ENCODE data around the gene SVIL.
"Not testable (repeated sequence)": the region's sequence is repeated elsewhere in the genome, so short reads cannot be mapped to it uniquely, and the experiment has no call there.

Gene SVIL

GRCh38 chr10:29607576-29607975 lies 27.2 kb downstream of the SVIL start:
- DNase-seq (ENCODE audit: low spot score in 2 of 2) (no peak), ATAC-seq (no peak)
- peaks cover 16% of the 10 kb centered on the region for H3K4me1 Mint-ChIP-seq
- no peaks in the 10 kb centered on the region for H3K9me3 Mint-ChIP-seq
- no peak overlapping the region for H3K4me3 Mint-ChIP-seq
- H3K27ac Mint-ChIP-seq: no peak overlapping the region
- H3K36me3 Mint-ChIP-seq: peaks cover 4% of the 10 kb centered on the region

- not testable (repeated sequence) for H3K9me3 Mint-ChIP-seq; DNase-seq (ENCODE audit: low spot score in 2 of 2); H3K27ac Mint-ChIP-seq; H3K36me3 Mint-ChIP-seq; ATAC-seq; H3K4me3 Mint-ChIP-seq
- H3K4me1 Mint-ChIP-seq: peaks cover 16% of the 10 kb centered on the region
These were observed 28.1 kb downstream of the SVIL start for GRCh38 chr10:29606693-29607092.

- Mint-ChIP-seq H3K4me1 (no peaks in the 10 kb centered on the region), H3K36me3 (no peaks in the 10 kb centered on the region), H3K4me3 (no peak overlapping the region), H3K9me3 (no peaks in the 10 kb centered on the region), H3K27ac (no peak overlapping the region)
- DNase-seq (ENCODE audit: low spot score in 2 of 2) (no peak), ATAC-seq (no peak)
These were observed 30.4 kb downstream of the SVIL start for GRCh38 chr10:29604291-29604825.

- no peak for ATAC-seq
- Mint-ChIP-seq H3K36me3 (no peaks in the 10 kb centered on the region), H3K27ac (no peak overlapping the region), H3K9me3 (no peaks in the 10 kb centered on the region), H3K4me3 (no peak overlapping the region), H3K4me1 (no peaks in the 10 kb centered on the region)
- no peak for DNase-seq (ENCODE audit: low spot score in 2 of 2)
These were observed 31.4 kb downstream of the SVIL start for GRCh38 chr10:29603223-29603896.

GRCh38 chr10:29600821-29601220 lies 34.0 kb downstream of the SVIL start:
- Mint-ChIP-seq H3K4me3 (no peak overlapping the region), H3K27ac (no peak overlapping the region), H3K4me1 (peaks cover 6% of the 10 kb centered on the region), H3K36me3 (no peaks in the 10 kb centered on the region), H3K9me3 (no peaks in the 10 kb centered on the region)
- no peak for DNase-seq (ENCODE audit: low spot score in 2 of 2)
- ATAC-seq: no peak

GRCh38 chr10:29600067-29600466 lies 34.7 kb downstream of the SVIL start:
- ATAC-seq: peak; percentile 84
- Mint-ChIP-seq H3K4me3 (no peak overlapping the region), H3K27ac (no peak overlapping the region), H3K36me3 (no peaks in the 10 kb centered on the region), H3K4me1 (peaks cover 11% of the 10 kb centered on the region), H3K9me3 (no peaks in the 10 kb centered on the region)
- DNase-seq (ENCODE audit: low spot score in 2 of 2): no peak

GRCh38 chr10:29598851-29599311 lies 35.9 kb downstream of the SVIL start:
- peaks cover 11% of the 10 kb centered on the region for H3K4me1 Mint-ChIP-seq
- no peak for ATAC-seq
- no peak for DNase-seq (ENCODE audit: low spot score in 2 of 2)
- H3K4me3 Mint-ChIP-seq: no peak overlapping the region
- no peaks in the 10 kb centered on the region for H3K36me3 Mint-ChIP-seq
- no peaks in the 10 kb centered on the region for H3K9me3 Mint-ChIP-seq
- H3K27ac Mint-ChIP-seq: no peak overlapping the region

- Mint-ChIP-seq H3K27ac (no peak overlapping the region), H3K9me3 (no peaks in the 10 kb centered on the region), H3K4me1 (peaks cover 11% of the 10 kb centered on the region), H3K4me3 (no peak overlapping the region), H3K36me3 (no peaks in the 10 kb centered on the region)
- DNase-seq (ENCODE audit: low spot score in 2 of 2) (no peak), ATAC-seq (no peak)
These were observed 37.9 kb downstream of the SVIL start for GRCh38 chr10:29596826-29597225.

GRCh38 chr10:29596356-29596755 lies 38.4 kb downstream of the SVIL start:
- no peak overlapping the region for H3K27ac Mint-ChIP-seq

GRCh38 chr10:29595636-29596225 lies 39.0 kb downstream of the SVIL start:
- Mint-ChIP-seq H3K27ac (no peak overlapping the region), H3K36me3 (no peaks in the 10 kb centered on the region), H3K4me3 (no peak overlapping the region), H3K4me1 (peaks cover 17% of the 10 kb centered on the region), H3K9me3 (no peaks in the 10 kb centered on the region)
- ATAC-seq (no peak), DNase-seq (ENCODE audit: low spot score in 2 of 2) (no peak)

More at GRCh38 chr10:29596356-29596755, 38.4 kb downstream of the SVIL start:
- Mint-ChIP-seq H3K4me3 (no peak overlapping the region), H3K36me3 (no peaks in the 10 kb centered on the region), H3K9me3 (no peaks in the 10 kb centered on the region), H3K4me1 (peaks cover 15% of the 10 kb centered on the region)
- DNase-seq (ENCODE audit: low spot score in 2 of 2) (no peak), ATAC-seq (no peak)

- no peak for ATAC-seq
- Mint-ChIP-seq H3K36me3 (no peaks in the 10 kb centered on the region), H3K9me3 (no peaks in the 10 kb centered on the region)
These were observed 39.6 kb downstream of the SVIL start for GRCh38 chr10:29595146-29595545.

GRCh38 chr10:29591651-29591968 lies 43.2 kb downstream of the SVIL start:
- no peak for DNase-seq (ENCODE audit: low spot score in 2 of 2)
- Mint-ChIP-seq H3K27ac (no peak overlapping the region), H3K9me3 (no peaks in the 10 kb centered on the region), H3K36me3 (no peaks in the 10 kb centered on the region), H3K4me1 (peaks cover 24% of the 10 kb centered on the region), H3K4me3 (no peak overlapping the region)
- ATAC-seq: no peak

More at GRCh38 chr10:29595146-29595545, 39.6 kb downstream of the SVIL start:
- H3K4me1 Mint-ChIP-seq: peaks cover 21% of the 10 kb centered on the region
- no peak overlapping the region for H3K4me3 Mint-ChIP-seq
- no peak for DNase-seq (ENCODE audit: low spot score in 2 of 2)
- no peak overlapping the region for H3K27ac Mint-ChIP-seq

GRCh38 chr10:29590915-29591650 lies 43.7 kb downstream of the SVIL start:
- DNase-seq (ENCODE audit: low spot score in 2 of 2) (no peak), ATAC-seq (no peak)
- no peaks in the 10 kb centered on the region for H3K9me3 Mint-ChIP-seq
- peaks cover 20% of the 10 kb centered on the region for H3K4me1 Mint-ChIP-seq
- no peaks in the 10 kb centered on the region for H3K36me3 Mint-ChIP-seq
- peak overlapping the region; percentile 44 for H3K4me3 Mint-ChIP-seq
- peak overlapping the region; percentile 53 for H3K27ac Mint-ChIP-seq

GRCh38 chr10:29588629-29589421 lies 45.9 kb downstream of the SVIL start:
- ATAC-seq (no peak), DNase-seq (ENCODE audit: low spot score in 2 of 2) (no peak)
- Mint-ChIP-seq H3K36me3 (no peaks in the 10 kb centered on the region), H3K4me1 (peaks cover 21% of the 10 kb centered on the region), H3K9me3 (no peaks in the 10 kb centered on the region), H3K27ac (no peak overlapping the region), H3K4me3 (no peak overlapping the region)

Data from stimulated activated effector memory CD8-positive, alpha-beta T cell treated with anti-CD3 and anti-CD28 coated beads, Interleukin-12 subunit alpha, Interleukin-12 subunit beta, amount 100 ng/mL, for 72 hours (primary cell).